Measurements from ENCODE around the gene PHC2.
A peak's percentile ranks its signal among the peaks of the same experiment; 100 is the strongest.

PHC2 gene

GRCh38 chr1:33372162-33372561, 58.7 kb downstream of the PHC2 start:
- Histone ChIP-seq H3K4me3 (ENCODE audit: insufficient read depth, low read depth, low read length, poor library complexity, severe bottlenecking) (no peak overlapping the region), H3K36me3 (ENCODE audit: control insufficient read depth, insufficient read depth, low read length) (no peaks in the 10 kb centered on the region), H3K9me3 (ENCODE audit: control insufficient read depth, low read length) (no peaks in the 10 kb centered on the region), H3K4me1 (ENCODE audit: control insufficient read depth, insufficient read depth, low read length, poor library complexity, severe bottlenecking) (peaks cover 6% of the 10 kb centered on the region), H3K27ac (ENCODE audit: insufficient read depth, low read length, poor library complexity, severe bottlenecking) (no peak overlapping the region), H3K27me3 (replicated peaks; ENCODE audit: control insufficient read depth, insufficient read depth, low read length, poor library complexity, severe bottlenecking) (no peaks in the 10 kb centered on the region)
- DNase-seq, result no peak

GRCh38 chr1:33371334-33371733, 59.6 kb downstream of the PHC2 start:
- H3K27ac ChIP-seq (ENCODE audit: insufficient read depth, low read length, poor library complexity, severe bottlenecking), result no peak overlapping the region
- no peaks in the 10 kb centered on the region for H3K36me3 ChIP-seq (ENCODE audit: control insufficient read depth, insufficient read depth, low read length)
- no peaks in the 10 kb centered on the region for H3K27me3 ChIP-seq (replicated peaks; ENCODE audit: control insufficient read depth, insufficient read depth, low read length, poor library complexity, severe bottlenecking)
- DNase-seq, result no peak
- H3K4me1 ChIP-seq (ENCODE audit: control insufficient read depth, insufficient read depth, low read length, poor library complexity, severe bottlenecking), result peaks cover 2% of the 10 kb centered on the region
- H3K9me3 ChIP-seq (ENCODE audit: control insufficient read depth, low read length), result no peaks in the 10 kb centered on the region
- H3K4me3 ChIP-seq (ENCODE audit: insufficient read depth, low read depth, low read length, poor library complexity, severe bottlenecking), result no peak overlapping the region

DNA sequence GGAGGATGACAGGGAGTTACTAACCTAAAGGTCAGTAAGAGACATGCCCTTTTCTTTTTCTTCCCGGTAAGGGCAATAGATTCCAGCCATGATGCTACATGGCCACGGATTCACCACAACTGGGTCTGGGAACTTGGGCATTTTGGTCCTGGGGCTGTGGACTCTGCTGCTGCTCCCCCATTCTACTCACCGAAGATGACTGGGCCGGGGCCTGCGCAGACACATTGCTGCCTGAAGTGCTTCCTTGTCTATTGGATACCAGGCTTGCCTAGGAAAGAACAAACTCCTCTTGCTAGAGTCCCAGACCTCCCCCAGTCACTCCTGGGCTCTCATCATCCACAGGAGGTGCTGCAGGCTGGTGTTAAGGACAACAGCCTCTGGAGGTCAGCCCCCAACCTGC, 60.1 kb downstream of the PHC2 start:
- no peak overlapping the region for H3K4me3 ChIP-seq (ENCODE audit: insufficient read depth, low read depth, low read length, poor library complexity, severe bottlenecking)
- H3K27ac ChIP-seq (ENCODE audit: insufficient read depth, low read length, poor library complexity, severe bottlenecking), result no peak overlapping the region
- no peaks in the 10 kb centered on the region for H3K27me3 ChIP-seq (replicated peaks; ENCODE audit: control insufficient read depth, insufficient read depth, low read length, poor library complexity, severe bottlenecking)
- no peak for DNase-seq
- H3K36me3 ChIP-seq (ENCODE audit: control insufficient read depth, insufficient read depth, low read length), result no peaks in the 10 kb centered on the region
- no peaks in the 10 kb centered on the region for H3K9me3 ChIP-seq (ENCODE audit: control insufficient read depth, low read length)
- H3K4me1 ChIP-seq (ENCODE audit: control insufficient read depth, insufficient read depth, low read length, poor library complexity, severe bottlenecking), result peaks cover 2% of the 10 kb centered on the region

GRCh38 chr1:33370301-33370700, 60.6 kb downstream of the PHC2 start:
- no peak overlapping the region for H3K4me3 ChIP-seq (ENCODE audit: insufficient read depth, low read depth, low read length, poor library complexity, severe bottlenecking)
- DNase-seq, result no peak
- peaks cover 2% of the 10 kb centered on the region for H3K4me1 ChIP-seq (ENCODE audit: control insufficient read depth, insufficient read depth, low read length, poor library complexity, severe bottlenecking)
- H3K9me3 ChIP-seq (ENCODE audit: control insufficient read depth, low read length), result no peaks in the 10 kb centered on the region
- H3K36me3 ChIP-seq (ENCODE audit: control insufficient read depth, insufficient read depth, low read length), result no peaks in the 10 kb centered on the region
- H3K27me3 ChIP-seq (replicated peaks; ENCODE audit: control insufficient read depth, insufficient read depth, low read length, poor library complexity, severe bottlenecking), result no peaks in the 10 kb centered on the region
- H3K27ac ChIP-seq (ENCODE audit: insufficient read depth, low read length, poor library complexity, severe bottlenecking), result no peak overlapping the region

DNA sequence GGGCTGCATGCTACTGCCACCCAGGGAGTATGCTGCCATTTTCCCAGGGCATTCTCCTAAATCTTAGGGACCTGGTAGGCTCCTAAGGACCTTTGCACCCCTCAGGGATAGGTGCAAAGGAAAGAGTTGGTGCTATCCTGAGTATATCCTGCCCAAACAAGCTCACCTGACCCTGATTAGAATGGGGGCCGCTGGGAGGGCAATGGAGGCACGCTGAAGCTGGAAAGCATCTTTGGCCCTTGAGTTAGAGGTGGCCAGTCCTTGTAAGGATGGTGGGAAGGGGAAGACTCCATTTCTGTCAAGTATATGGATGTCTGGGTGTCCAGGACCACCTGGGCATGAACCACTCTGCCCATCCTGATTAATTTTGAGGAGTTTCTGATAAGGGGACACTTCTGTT, 61.1 kb downstream of the PHC2 start:
- Histone ChIP-seq H3K27ac (ENCODE audit: insufficient read depth, low read length, poor library complexity, severe bottlenecking) (no peak overlapping the region), H3K9me3 (ENCODE audit: control insufficient read depth, low read length) (no peaks in the 10 kb centered on the region), H3K27me3 (replicated peaks; ENCODE audit: control insufficient read depth, insufficient read depth, low read length, poor library complexity, severe bottlenecking) (no peaks in the 10 kb centered on the region), H3K4me3 (ENCODE audit: insufficient read depth, low read depth, low read length, poor library complexity, severe bottlenecking) (no peak overlapping the region), H3K4me1 (ENCODE audit: control insufficient read depth, insufficient read depth, low read length, poor library complexity, severe bottlenecking) (peaks cover 2% of the 10 kb centered on the region), H3K36me3 (ENCODE audit: control insufficient read depth, insufficient read depth, low read length) (no peaks in the 10 kb centered on the region)
- no peak for DNase-seq

- peaks cover 2% of the 10 kb centered on the region for H3K4me1 ChIP-seq (ENCODE audit: control insufficient read depth, insufficient read depth, low read length, poor library complexity, severe bottlenecking)
- H3K4me3 ChIP-seq (ENCODE audit: insufficient read depth, low read depth, low read length, poor library complexity, severe bottlenecking), result no peak overlapping the region
- no peaks in the 10 kb centered on the region for H3K36me3 ChIP-seq (ENCODE audit: control insufficient read depth, insufficient read depth, low read length)
These were observed 61.8 kb downstream of the PHC2 start for GRCh38 chr1:33369081-33369480.

DNA sequence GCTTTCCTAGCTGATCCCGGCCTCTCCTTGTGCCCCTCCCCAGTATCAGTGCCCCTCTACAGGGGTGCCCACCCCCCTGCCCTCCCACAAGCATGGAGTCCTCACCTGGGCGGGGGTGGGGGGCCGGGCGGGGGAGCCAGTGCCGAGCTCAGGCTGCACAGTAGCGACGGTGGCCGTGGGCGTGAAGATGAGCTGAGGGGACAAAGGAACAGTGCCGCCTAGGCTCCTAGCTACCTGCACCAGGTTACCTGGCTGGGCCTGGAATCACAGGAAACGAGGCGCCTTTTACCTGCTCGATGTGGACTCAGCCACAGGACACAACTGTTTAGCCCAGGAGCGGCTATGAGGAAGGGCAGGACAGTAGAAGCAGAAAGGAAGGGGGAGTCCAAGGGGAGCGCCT, 62.5 kb downstream of the PHC2 start:
- H3K27ac ChIP-seq (ENCODE audit: insufficient read depth, low read length, poor library complexity, severe bottlenecking), result no peak overlapping the region
- DNase-seq, result no peak
- no peaks in the 10 kb centered on the region for H3K9me3 ChIP-seq (ENCODE audit: control insufficient read depth, low read length)
- H3K4me1 ChIP-seq (ENCODE audit: control insufficient read depth, insufficient read depth, low read length, poor library complexity, severe bottlenecking), result peaks cover 2% of the 10 kb centered on the region
- no peaks in the 10 kb centered on the region for H3K27me3 ChIP-seq (replicated peaks; ENCODE audit: control insufficient read depth, insufficient read depth, low read length, poor library complexity, severe bottlenecking)
- no peaks in the 10 kb centered on the region for H3K36me3 ChIP-seq (ENCODE audit: control insufficient read depth, insufficient read depth, low read length)
- H3K4me3 ChIP-seq (ENCODE audit: insufficient read depth, low read depth, low read length, poor library complexity, severe bottlenecking), result no peak overlapping the region

More at GRCh38 chr1:33369081-33369480, 61.8 kb downstream of the PHC2 start:
- no peak for DNase-seq
- no peaks in the 10 kb centered on the region for H3K27me3 ChIP-seq (replicated peaks; ENCODE audit: control insufficient read depth, insufficient read depth, low read length, poor library complexity, severe bottlenecking)
- H3K9me3 ChIP-seq (ENCODE audit: control insufficient read depth, low read length), result no peaks in the 10 kb centered on the region
- H3K27ac ChIP-seq (ENCODE audit: insufficient read depth, low read length, poor library complexity, severe bottlenecking), result no peak overlapping the region

- no peak overlapping the region for H3K4me3 ChIP-seq (ENCODE audit: insufficient read depth, low read depth, low read length, poor library complexity, severe bottlenecking)
- H3K27me3 ChIP-seq (replicated peaks; ENCODE audit: control insufficient read depth, insufficient read depth, low read length, poor library complexity, severe bottlenecking), result no peaks in the 10 kb centered on the region
- peak; percentile 61 to 76 (median 73) for DNase-seq
- no peaks in the 10 kb centered on the region for H3K9me3 ChIP-seq (ENCODE audit: control insufficient read depth, low read length)
- H3K4me1 ChIP-seq (ENCODE audit: control insufficient read depth, insufficient read depth, low read length, poor library complexity, severe bottlenecking), result peaks cover 2% of the 10 kb centered on the region
- H3K27ac ChIP-seq (ENCODE audit: insufficient read depth, low read length, poor library complexity, severe bottlenecking), result no peak overlapping the region
- H3K36me3 ChIP-seq (ENCODE audit: control insufficient read depth, insufficient read depth, low read length), result no peaks in the 10 kb centered on the region
These were observed 63.1 kb downstream of the PHC2 start for GRCh38 chr1:33367485-33368405.

DNA sequence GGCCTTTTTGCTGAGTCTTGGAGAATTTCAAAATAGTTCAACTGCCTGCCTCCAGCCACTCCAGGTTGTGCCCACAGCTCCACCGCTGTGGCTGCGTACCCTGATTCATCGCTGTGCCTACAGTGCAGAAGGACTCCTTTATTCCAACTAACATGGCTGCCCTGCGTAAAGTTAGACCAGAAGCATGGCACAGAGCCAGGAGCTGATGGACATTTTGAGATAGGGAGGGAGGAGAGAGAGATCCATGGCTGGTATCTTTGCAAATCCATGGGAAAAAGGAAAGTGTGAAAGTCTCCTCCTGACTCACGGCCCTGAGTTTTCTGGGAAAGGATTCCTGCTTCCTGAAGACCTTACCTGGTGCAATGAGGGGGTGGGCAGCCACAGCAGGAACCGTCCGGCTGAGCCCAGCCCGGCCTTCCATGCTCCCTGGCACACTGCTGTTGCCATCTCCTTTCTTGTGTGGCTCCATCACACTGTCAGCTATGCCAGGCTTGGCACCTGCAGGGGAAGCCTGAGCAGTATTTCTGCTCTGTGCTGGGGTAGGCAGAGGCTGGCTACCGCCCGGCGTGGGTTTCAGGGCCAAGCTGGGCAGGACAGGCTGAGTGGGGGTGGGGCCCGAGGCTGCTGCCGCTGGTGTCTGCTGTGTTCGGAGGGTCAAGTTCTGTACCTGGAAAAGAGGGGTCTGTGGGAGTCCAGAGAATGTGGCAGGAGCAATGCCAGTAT, 64.0 kb downstream of the PHC2 start:
- peaks cover 2% of the 10 kb centered on the region for H3K4me1 ChIP-seq (ENCODE audit: control insufficient read depth, insufficient read depth, low read length, poor library complexity, severe bottlenecking)
- no peak overlapping the region for H3K27ac ChIP-seq (ENCODE audit: insufficient read depth, low read length, poor library complexity, severe bottlenecking)
- H3K36me3 ChIP-seq (ENCODE audit: control insufficient read depth, insufficient read depth, low read length), result no peaks in the 10 kb centered on the region
- H3K9me3 ChIP-seq (ENCODE audit: control insufficient read depth, low read length), result no peaks in the 10 kb centered on the region
- no peak overlapping the region for H3K4me3 ChIP-seq (ENCODE audit: insufficient read depth, low read depth, low read length, poor library complexity, severe bottlenecking)
- DNase-seq, result no peak
- H3K27me3 ChIP-seq (replicated peaks; ENCODE audit: control insufficient read depth, insufficient read depth, low read length, poor library complexity, severe bottlenecking), result no peaks in the 10 kb centered on the region

GRCh38 chr1:33365560-33365997, 65.3 kb downstream of the PHC2 start:
- peaks cover 2% of the 10 kb centered on the region for H3K4me1 ChIP-seq (ENCODE audit: control insufficient read depth, insufficient read depth, low read length, poor library complexity, severe bottlenecking)
- no peak overlapping the region for H3K4me3 ChIP-seq (ENCODE audit: insufficient read depth, low read depth, low read length, poor library complexity, severe bottlenecking)
- H3K36me3 ChIP-seq (ENCODE audit: control insufficient read depth, insufficient read depth, low read length), result no peaks in the 10 kb centered on the region
- no peak for DNase-seq
- H3K27me3 ChIP-seq (replicated peaks; ENCODE audit: control insufficient read depth, insufficient read depth, low read length, poor library complexity, severe bottlenecking), result no peaks in the 10 kb centered on the region
- no peaks in the 10 kb centered on the region for H3K9me3 ChIP-seq (ENCODE audit: control insufficient read depth, low read length)
- no peak overlapping the region for H3K27ac ChIP-seq (ENCODE audit: insufficient read depth, low read length, poor library complexity, severe bottlenecking)

All from effector memory CD4-positive, alpha-beta T cell (primary cell).